ENCODE data around the gene ATF6. TPM values are rescaled to one million over a fixed set of nuclear protein-coding genes. Genes with fewer than 3 reads are reported as not detected.

The ATF6 gene
- total RNA-seq, 1 donor from 2014 or later: 38.2 TPM

DNA sequence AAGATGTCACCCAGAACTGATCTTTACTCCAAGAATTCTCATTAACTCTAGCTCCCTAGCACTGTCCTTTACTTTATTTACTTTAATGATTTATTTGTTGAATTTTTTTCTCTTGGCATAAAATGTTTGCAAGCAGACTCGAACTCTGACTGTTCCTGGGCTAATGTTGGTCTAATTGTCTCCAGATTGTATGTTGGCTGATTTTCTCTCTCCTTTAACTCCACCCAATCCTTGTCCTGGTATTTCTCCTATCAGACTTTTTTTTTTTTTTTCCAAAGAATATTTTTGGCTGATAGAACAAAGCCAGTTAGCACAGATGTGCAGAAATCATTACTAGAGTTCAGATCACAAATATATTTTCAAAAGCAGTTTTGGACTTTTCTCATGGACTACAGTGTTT is 82.6 kb downstream of the ATF6 start:
- Mint-ChIP-seq H3K4me1 (ENCODE audit: unreplicated experiment) (no peaks in the 10 kb centered on the region), H3K36me3 (ENCODE audit: low read depth, unreplicated experiment) (peaks cover 4% of the 10 kb centered on the region), H3K9me3 (ENCODE audit: unreplicated experiment) (no peaks in the 10 kb centered on the region), H3K27me3 (ENCODE audit: unreplicated experiment) (no peaks in the 10 kb centered on the region), H3K27ac (ENCODE audit: unreplicated experiment) (no peak overlapping the region), H3K4me3 (ENCODE audit: unreplicated experiment) (no peak overlapping the region)
- TF ChIP-seq, protein P1, sequence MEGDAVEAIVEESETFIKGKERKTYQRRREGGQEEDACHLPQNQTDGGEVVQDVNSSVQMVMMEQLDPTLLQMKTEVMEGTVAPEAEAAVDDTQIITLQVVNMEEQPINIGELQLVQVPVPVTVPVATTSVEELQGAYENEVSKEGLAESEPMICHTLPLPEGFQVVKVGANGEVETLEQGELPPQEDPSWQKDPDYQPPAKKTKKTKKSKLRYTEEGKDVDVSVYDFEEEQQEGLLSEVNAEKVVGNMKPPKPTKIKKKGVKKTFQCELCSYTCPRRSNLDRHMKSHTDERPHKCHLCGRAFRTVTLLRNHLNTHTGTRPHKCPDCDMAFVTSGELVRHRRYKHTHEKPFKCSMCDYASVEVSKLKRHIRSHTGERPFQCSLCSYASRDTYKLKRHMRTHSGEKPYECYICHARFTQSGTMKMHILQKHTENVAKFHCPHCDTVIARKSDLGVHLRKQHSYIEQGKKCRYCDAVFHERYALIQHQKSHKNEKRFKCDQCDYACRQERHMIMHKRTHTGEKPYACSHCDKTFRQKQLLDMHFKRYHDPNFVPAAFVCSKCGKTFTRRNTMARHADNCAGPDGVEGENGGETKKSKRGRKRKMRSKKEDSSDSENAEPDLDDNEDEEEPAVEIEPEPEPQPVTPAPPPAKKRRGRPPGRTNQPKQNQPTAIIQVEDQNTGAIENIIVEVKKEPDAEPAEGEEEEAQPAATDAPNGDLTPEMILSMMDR (IDR thresholded peaks at IDR 0.05; ENCODE audit: unreplicated experiment): no peak
- DNase-seq (ENCODE audit: low spot score): no peak

DNA sequence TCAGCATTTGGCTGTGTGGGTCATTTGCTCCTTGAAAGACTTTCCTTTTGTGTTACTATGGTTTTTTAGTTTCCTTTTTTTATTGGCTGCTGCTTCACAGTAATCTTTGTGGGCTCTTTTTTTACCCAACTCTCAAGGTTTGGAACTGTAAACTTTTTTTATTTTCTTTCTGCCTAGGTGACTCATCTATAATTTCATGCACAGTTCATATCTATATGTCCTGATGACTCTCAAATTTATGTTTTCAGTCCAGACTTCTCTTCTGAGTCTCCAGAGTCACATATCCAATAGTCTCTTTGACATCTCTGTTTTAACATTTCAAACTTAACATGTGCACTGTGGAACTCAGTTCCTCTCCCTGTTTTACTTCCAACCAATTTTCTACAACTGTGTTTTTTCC is 83.4 kb downstream of the ATF6 start:
- TF ChIP-seq, protein P1 (IDR thresholded peaks at IDR 0.05; ENCODE audit: unreplicated experiment): no peak
- H3K36me3 Mint-ChIP-seq (ENCODE audit: low read depth, unreplicated experiment): peaks cover 4% of the 10 kb centered on the region
- DNase-seq (ENCODE audit: low spot score): no peak
- no peaks in the 10 kb centered on the region for H3K9me3 Mint-ChIP-seq (ENCODE audit: unreplicated experiment)
- no peaks in the 10 kb centered on the region for H3K4me1 Mint-ChIP-seq (ENCODE audit: unreplicated experiment)
- no peaks in the 10 kb centered on the region for H3K27me3 Mint-ChIP-seq (ENCODE audit: unreplicated experiment)
- H3K4me3 Mint-ChIP-seq (ENCODE audit: unreplicated experiment): no peak overlapping the region
- H3K27ac Mint-ChIP-seq (ENCODE audit: unreplicated experiment): no peak overlapping the region

DNA sequence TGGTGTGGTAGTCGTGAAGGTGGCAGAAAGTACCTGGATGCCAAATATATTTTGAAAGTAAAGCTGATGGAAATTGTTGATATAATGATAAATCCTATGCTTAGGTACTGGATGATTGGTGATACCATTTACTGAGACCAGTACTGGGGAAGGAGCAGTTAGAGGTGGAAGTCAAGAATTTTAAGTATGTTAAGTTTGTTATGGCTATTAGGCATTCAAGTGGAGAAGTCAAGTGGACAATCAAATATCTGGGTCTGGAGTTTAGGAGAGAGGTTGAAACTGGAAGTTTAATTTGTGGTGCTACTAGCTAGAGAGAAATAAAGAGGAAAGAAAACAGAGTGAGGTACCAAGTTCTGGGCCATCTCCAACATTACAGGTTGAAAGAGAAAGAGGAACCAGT is 89.1 kb downstream of the ATF6 start:
- Mint-ChIP-seq H3K9me3 (ENCODE audit: unreplicated experiment) (no peaks in the 10 kb centered on the region), H3K36me3 (ENCODE audit: low read depth, unreplicated experiment) (peaks cover 4% of the 10 kb centered on the region), H3K4me1 (ENCODE audit: unreplicated experiment) (no peaks in the 10 kb centered on the region), H3K27me3 (ENCODE audit: unreplicated experiment) (no peaks in the 10 kb centered on the region), H3K27ac (ENCODE audit: unreplicated experiment) (no peak overlapping the region), H3K4me3 (ENCODE audit: unreplicated experiment) (no peak overlapping the region)
- DNase-seq (ENCODE audit: low spot score): no peak
- TF ChIP-seq, protein P1 (IDR thresholded peaks at IDR 0.05; ENCODE audit: unreplicated experiment): no peak

DNA sequence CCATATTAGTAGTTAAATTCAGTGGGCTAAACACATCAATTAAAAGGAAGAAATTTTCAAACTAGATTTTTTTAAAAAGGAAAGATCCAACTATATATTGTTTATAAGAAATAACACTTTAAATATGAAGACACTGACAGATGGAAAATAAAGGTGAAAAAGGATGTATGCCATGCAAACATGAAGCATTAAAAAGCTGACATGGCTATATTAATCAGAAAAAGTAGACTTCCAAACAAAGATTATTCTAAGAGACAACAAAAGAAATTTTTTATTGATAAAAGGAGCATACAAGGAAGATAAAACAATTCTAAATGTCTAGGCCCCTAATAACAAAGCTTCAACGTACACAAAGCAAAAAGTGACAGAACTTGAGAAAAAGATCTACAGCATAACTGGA is 92.2 kb downstream of the ATF6 start:
- no peak overlapping the region for H3K4me3 Mint-ChIP-seq (ENCODE audit: unreplicated experiment)
- H3K27ac Mint-ChIP-seq (ENCODE audit: unreplicated experiment): no peak overlapping the region
- H3K27me3 Mint-ChIP-seq (ENCODE audit: unreplicated experiment): no peaks in the 10 kb centered on the region
- no peak for DNase-seq (ENCODE audit: low spot score)
- TF ChIP-seq, protein P1 (IDR thresholded peaks at IDR 0.05; ENCODE audit: unreplicated experiment): no peak
- peaks cover 3% of the 10 kb centered on the region for H3K36me3 Mint-ChIP-seq (ENCODE audit: low read depth, unreplicated experiment)
- no peaks in the 10 kb centered on the region for H3K4me1 Mint-ChIP-seq (ENCODE audit: unreplicated experiment)
- H3K9me3 Mint-ChIP-seq (ENCODE audit: unreplicated experiment): no peaks in the 10 kb centered on the region

DNA sequence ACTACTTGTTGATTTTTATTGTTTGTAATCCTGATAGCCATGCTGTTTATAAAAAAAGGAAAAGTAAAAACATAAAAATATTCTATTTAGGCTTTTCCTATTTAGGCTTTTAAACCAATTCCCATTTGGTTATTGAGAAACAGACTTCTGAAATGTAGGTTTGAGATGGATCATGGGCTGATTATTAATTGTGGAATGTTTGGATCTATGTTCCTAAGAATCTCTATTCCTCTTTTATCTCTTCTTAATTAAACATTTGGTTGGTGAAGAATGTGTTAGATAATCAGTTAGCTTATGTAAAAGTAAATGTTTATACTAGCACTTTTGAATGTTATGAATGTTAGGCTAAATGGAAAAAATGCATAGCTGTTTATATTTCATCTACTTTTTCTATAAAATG is 97.4 kb downstream of the ATF6 start:
- Mint-ChIP-seq H3K36me3 (ENCODE audit: low read depth, unreplicated experiment) (peaks cover 5% of the 10 kb centered on the region), H3K27me3 (ENCODE audit: unreplicated experiment) (no peaks in the 10 kb centered on the region), H3K4me3 (ENCODE audit: unreplicated experiment) (no peak overlapping the region), H3K27ac (ENCODE audit: unreplicated experiment) (no peak overlapping the region), H3K9me3 (ENCODE audit: unreplicated experiment) (no peaks in the 10 kb centered on the region), H3K4me1 (ENCODE audit: unreplicated experiment) (no peaks in the 10 kb centered on the region)
- no peak for DNase-seq (ENCODE audit: low spot score)
- TF ChIP-seq, protein P1 (IDR thresholded peaks at IDR 0.05; ENCODE audit: unreplicated experiment): no peak
